IPS-20b (cell line): Measurements from ENCODE around the gene CCNI.

Experiments
- H3K27ac ChIP-seq: one replicate; pipeline ENCODE4 v1.5.1; 2013; ENCODE audit warnings: low read length
- H3K27me3 ChIP-seq: 2 replicates; pipeline ENCODE4 v1.6.1; 2013; ENCODE audit warnings: mild to moderate bottlenecking, low read length, inconsistent platforms; ENCODE audit not compliant: insufficient read depth
- H3K36me3 ChIP-seq: 2 replicates; pipeline ENCODE4 v1.6.1; 2013; ENCODE audit warnings: low read depth, mild to moderate bottlenecking, inconsistent platforms, low read length, moderate library complexity; ENCODE audit not compliant: insufficient read depth
- H3K4me1 ChIP-seq: 2 replicates; pipeline ENCODE4 v1.6.1; 2013; ENCODE audit warnings: mild to moderate bottlenecking, control low read depth, inconsistent platforms, low read length, moderate library complexity; ENCODE audit not compliant: insufficient read depth
- H3K4me3 ChIP-seq: 2 replicates; pipeline ENCODE4 v1.5.1; 2013; ENCODE audit warnings: mild to moderate bottlenecking, low read length, inconsistent platforms
- H3K9ac ChIP-seq: 2 replicates; pipeline ENCODE4 v1.6.1; 2013; ENCODE audit warnings: low read depth, mild to moderate bottlenecking, inconsistent platforms, low read length, moderate library complexity
- H3K9me3 ChIP-seq: 2 replicates; pipeline ENCODE4 v1.6.1; 2013; ENCODE audit warnings: mild to moderate bottlenecking, low read depth, low read length, inconsistent platforms; ENCODE audit not compliant: insufficient read depth

Gene CCNI

DNA sequence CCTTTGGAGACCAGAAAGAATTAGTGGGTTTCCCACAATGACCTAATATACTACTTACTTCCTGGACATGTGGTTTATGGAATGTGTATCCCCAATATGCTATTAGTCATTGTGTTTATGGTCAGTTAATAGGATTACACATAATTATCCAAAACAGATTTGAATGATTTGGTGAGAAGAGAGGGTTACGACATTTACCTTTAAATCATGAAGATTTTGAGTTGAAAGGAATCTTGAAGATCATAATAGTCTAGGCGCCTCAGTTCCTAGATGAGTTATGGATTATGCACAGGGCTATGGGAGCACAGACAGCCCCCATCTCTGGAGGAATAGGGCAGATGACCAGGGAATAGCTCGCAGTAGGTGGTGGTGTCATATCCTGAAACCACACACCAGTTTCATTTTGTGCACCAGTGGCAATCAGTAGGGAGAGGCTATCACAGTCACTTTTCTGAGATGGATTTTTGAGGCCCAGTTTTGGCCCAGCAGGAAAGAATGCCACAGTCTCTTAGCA, 64.9 kb downstream of the CCNI start:
- H3K36me3 ChIP-seq: peaks cover 48% of the 10 kb centered on the region
- H3K9me3 ChIP-seq: no peaks in the 10 kb centered on the region
- no peak overlapping the region for H3K4me3 ChIP-seq
- H3K27me3 ChIP-seq: no peaks in the 10 kb centered on the region
- peaks cover 36% of the 10 kb centered on the region for H3K4me1 ChIP-seq
- no peak overlapping the region for H3K9ac ChIP-seq
- H3K27ac ChIP-seq: no peak overlapping the region

DNA sequence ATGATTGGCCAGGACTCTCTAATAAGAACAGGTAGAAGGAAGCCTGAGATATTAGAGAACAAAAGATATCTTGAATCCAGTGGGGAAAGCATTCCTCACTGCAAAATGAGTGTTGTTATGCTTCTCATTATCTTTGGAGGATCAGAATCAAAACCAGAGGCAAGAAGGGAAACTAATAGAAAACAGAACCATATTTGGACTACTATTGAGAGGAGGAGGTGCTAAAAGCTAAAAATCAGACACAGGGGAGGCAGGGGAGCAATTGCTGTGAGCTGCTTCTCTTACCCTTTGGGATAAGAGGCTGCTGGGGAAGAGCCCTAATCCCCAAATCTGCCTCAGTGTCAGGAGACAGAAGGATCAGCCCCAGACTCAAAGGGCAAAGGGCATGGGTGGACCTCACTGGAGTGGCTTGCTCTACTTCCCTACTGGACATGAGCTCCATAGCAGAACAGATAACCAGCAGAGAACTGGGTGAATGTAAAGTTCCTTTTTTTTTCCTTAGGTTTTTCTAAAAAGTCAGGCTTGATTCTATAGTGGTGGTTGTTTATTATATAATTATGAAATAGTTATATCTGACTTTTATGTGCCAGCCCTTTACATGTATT, 66.2 kb downstream of the CCNI start:
- Histone ChIP-seq H3K9ac (no peak overlapping the region), H3K4me1 (peaks cover 30% of the 10 kb centered on the region), H3K4me3 (no peak overlapping the region), H3K27me3 (no peaks in the 10 kb centered on the region), H3K36me3 (peaks cover 41% of the 10 kb centered on the region), H3K27ac (no peak overlapping the region), H3K9me3 (no peaks in the 10 kb centered on the region)

DNA sequence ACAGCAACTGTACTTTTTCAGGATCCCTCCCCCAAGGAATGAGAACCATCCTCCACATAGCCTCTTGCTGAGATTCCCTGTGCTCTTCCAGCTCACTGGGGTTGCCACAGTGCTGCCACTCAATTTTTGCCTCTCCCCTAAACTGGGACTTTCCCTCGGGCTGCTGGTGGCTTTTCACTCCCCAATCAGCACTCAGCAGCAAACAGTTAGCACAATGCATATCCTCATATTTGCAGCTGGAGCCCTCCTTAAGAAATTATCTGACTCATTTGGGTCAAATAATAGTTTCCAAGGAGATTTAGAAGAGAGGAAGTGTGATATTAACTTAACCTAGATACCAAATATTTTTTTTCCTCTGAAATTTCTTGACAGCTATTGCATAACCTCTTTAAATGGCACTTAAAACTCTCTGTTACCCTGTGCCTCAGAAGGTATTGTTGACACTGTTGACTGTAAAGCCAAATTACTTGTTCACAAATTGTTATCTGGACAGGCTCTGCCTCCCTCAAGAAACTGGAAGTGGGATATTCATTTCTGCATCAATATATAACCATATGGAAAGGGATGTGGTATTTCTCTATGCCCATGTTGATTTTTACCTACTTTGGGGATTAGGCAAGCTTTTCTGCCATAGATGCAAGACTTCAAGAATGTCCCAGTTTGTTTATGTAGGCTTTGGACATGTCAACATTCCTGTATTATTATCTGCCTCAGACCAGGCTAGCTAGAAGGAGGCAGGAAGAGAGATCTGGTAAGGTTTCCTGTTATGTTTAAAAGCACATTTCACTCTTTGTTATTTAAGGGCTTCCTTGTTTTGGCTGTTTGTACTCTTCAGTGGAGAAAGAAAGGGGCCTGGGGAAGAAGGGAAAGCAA, 68.2 kb downstream of the CCNI start:
- Histone ChIP-seq H3K36me3 (peaks cover 36% of the 10 kb centered on the region), H3K27ac (no peak overlapping the region), H3K9ac (peak overlapping the region; percentile 23; the same call in 1 of the 2 replicates), H3K27me3 (no peaks in the 10 kb centered on the region), H3K4me3 (no peak overlapping the region; the same call in 1 of the 2 replicates), H3K9me3 (no peaks in the 10 kb centered on the region), H3K4me1 (peaks cover 28% of the 10 kb centered on the region)

DNA sequence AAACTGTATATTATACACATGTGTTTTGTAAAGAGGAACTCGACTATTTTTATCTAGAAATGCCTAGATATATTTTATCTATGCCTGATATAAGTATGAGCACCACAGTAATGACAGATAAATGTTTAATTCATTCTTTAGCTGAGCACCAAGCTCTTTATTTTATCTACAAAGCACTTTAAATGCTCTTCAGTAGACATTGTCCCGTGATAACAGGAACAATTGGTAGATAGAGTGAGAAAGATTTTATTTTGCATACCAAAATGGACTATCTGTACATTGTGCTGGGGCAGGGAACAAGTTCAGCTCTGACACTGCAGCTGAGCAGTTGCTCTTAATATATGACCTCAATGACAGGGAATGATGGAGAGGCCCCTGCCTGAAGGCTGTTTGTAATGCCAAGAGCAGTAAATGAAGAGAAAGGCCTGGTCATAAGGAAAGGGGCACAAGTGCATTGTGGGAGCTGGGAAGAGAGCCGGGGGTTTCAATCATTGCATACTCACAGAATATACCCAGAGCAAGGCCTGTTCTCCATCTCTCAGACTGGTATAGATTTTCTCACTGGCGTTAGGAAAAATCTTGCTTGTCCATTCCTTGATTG, 68.9 kb downstream of the CCNI start:
- peaks cover 35% of the 10 kb centered on the region for H3K4me1 ChIP-seq

DNA sequence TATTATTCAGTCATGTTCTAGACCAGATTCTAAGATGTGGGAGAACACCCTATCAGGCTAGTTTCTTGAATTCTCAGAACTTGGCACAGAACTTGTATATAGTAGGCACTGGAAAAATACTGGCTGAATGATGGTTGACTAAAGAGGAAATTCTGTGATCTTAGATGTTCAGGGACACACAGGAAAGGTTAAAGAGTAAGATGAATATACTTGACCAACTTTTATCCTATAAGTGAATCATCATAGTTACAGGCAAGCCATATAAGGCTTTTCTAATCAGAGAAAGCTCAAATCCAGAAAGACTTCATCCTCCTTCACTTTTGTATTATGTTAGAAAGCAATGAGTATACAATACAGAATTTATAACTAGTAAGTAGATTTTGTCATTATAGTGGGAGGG, 72.4 kb downstream of the CCNI start:
- Histone ChIP-seq H3K9me3 (no peaks in the 10 kb centered on the region), H3K27ac (peak overlapping the region; percentile 39), H3K9ac (no peak overlapping the region), H3K27me3 (no peaks in the 10 kb centered on the region), H3K4me3 (peak overlapping the region; percentile 35; the same call in 1 of the 2 replicates), H3K36me3 (peaks cover 41% of the 10 kb centered on the region), H3K4me1 (peaks cover 63% of the 10 kb centered on the region)

More for the DNA sequence above, 68.9 kb downstream of the CCNI start:
- no peaks in the 10 kb centered on the region for H3K9me3 ChIP-seq
- peaks cover 29% of the 10 kb centered on the region for H3K36me3 ChIP-seq
- no peak overlapping the region for H3K9ac ChIP-seq
- no peak overlapping the region for H3K27ac ChIP-seq
- no peaks in the 10 kb centered on the region for H3K27me3 ChIP-seq
- no peak overlapping the region for H3K4me3 ChIP-seq

DNA sequence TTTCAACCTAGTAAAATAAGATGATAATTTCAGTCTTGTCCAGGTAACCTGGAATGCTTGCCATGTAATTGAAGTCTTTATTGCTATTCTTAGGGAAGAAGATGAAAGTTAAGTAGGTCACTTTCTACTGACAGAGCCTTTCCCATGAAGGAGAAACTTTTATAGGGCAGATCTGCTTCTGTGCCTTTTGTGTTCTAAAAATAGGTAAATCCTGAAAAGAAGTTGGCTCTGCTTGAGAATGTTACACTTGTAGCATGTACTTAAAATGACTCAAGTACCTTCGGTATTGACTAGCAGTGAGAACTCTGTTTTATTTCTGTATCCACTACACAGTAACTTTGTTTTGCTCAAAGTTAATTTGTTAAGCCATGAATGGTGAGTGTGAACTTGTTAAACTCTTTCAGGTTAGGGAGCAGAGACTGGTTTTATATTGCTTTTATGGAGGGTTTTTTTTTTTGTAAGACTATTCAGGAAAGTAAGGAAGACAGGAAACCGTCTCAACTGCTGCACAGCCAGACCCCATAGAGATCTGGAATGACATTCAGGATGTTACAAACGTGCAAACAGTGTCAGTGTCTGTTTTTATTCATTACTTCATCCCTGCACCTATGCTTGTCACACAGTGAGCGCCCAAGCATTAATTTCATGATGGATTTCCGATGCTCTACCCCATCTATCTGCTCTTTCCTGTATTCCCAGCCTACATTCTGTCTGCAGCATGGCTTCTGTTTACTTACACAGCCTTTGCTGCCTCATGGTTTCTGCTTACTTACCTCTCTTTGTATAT, 73.3 kb downstream of the CCNI start:
- Histone ChIP-seq H3K9ac (peak overlapping the region; percentile 17; the same call in 1 of the 2 replicates), H3K27me3 (no peaks in the 10 kb centered on the region), H3K9me3 (no peaks in the 10 kb centered on the region), H3K36me3 (peaks cover 43% of the 10 kb centered on the region), H3K27ac (peak overlapping the region; percentile 39), H3K4me3 (peak overlapping the region; percentile 35), H3K4me1 (peaks cover 58% of the 10 kb centered on the region)

DNA sequence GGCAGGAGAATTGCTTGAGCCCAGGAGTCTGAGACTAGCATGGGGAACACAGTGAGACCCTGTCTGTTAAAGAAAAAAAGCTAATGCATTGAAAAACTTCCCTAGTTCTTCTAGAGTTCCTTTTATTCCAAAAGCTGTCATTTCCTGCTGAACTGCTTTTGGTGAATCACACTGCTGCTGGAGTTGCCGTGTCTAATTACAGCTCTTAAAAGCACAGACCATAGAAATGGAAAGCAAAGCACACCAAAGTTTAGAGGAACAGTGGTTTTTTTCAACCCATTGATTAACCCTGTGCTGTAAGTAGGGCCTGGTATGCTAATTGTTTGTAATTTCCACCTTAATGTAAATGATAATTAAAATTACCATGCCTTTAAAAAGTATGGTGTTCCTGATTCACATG, 73.9 kb downstream of the CCNI start:
- peaks cover 43% of the 10 kb centered on the region for H3K36me3 ChIP-seq
- H3K9ac ChIP-seq: peak overlapping the region; percentile 22; the same call in 1 of the 2 replicates
- no peaks in the 10 kb centered on the region for H3K9me3 ChIP-seq
- H3K27me3 ChIP-seq: no peaks in the 10 kb centered on the region
- peak overlapping the region; percentile 35 for H3K4me3 ChIP-seq
- peaks cover 57% of the 10 kb centered on the region for H3K4me1 ChIP-seq
- peak overlapping the region; percentile 16 for H3K27ac ChIP-seq

DNA sequence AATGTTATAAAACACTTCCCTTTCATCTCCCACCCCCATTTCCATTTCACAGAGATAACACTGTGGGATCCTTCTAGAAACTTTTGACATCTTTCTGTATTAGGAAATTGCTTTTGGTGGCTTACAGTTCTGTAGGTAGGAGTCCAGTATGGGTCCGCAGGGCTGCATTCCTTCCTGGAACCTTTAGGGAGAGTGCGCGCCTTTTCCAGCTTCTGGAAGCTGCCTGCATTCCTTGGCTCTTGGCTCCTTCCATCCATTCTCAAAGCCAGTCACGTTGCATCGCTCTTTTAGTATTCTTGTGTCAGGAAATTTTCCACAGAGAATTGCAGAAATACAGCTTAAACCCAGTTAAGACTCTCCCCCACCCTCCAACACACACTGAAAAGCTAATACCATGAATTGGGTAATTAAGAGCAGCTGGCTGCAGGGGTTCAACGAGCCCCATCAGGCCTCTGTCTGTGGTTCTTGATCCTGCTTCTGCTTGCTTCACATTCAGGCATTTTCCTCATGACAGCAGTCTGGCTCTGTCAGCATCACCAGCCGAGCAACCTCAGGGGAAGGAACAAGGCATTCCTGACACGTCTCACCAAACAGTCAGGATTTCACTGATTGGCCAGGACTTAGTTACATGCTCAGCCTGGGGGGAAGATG, 77.4 kb downstream of the CCNI start:
- no peak overlapping the region for H3K9ac ChIP-seq
- peaks cover 54% of the 10 kb centered on the region for H3K4me1 ChIP-seq
- peak overlapping the region; percentile 39 for H3K27ac ChIP-seq
- H3K4me3 ChIP-seq: no peak overlapping the region
- H3K36me3 ChIP-seq: peaks cover 34% of the 10 kb centered on the region
- H3K27me3 ChIP-seq: no peaks in the 10 kb centered on the region
- H3K9me3 ChIP-seq: no peaks in the 10 kb centered on the region

DNA sequence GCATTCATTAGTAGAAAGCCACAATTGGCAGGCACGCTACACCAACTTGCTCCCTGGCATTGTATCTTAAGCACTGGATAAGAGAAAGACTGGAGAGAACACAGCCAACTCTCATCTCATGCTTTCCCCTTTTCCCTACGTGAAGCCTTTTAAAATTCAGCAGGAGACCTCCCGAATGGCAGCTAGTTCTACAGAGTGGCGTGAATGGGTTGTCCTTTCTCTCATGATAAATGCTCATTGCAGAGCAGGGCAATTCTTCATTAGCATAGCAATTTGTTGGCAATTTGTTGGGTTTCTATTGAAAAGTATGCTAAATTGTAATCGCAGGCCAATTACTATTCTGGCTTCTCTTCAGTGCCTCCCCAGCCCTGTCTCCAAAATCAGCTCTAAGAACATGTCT, 78.3 kb downstream of the CCNI start:
- H3K9me3 ChIP-seq: no peaks in the 10 kb centered on the region

More for the DNA sequence above, 78.3 kb downstream of the CCNI start:
- H3K36me3 ChIP-seq: peaks cover 28% of the 10 kb centered on the region
- H3K27ac ChIP-seq: no peak overlapping the region
- peaks cover 46% of the 10 kb centered on the region for H3K4me1 ChIP-seq
- H3K4me3 ChIP-seq: no peak overlapping the region
- H3K9ac ChIP-seq: no peak overlapping the region
- H3K27me3 ChIP-seq: no peaks in the 10 kb centered on the region
